Measurements from ENCODE around the gene RHEB. TPM values are rescaled to one million over a fixed set of nuclear protein-coding genes. Genes with fewer than 3 reads are reported as not detected.
A peak's percentile ranks its signal among the peaks of the same experiment; 100 is the strongest.

The RHEB gene
- total and polyA plus RNA-seq, 2 of the 4 experiments (the other 2 are of a cell fraction): 19.7 to 67.2 TPM

GRCh38 chr7:151559557-151560183 lies 40.0 kb upstream of the RHEB start:
- peak overlapping the region; percentile 43 for H4K91ac ChIP-seq (ENCODE audit: insufficient read depth, low read depth, low read length)
- no peak overlapping the region for H3K9ac ChIP-seq (ENCODE audit: low read depth, low read length)
- H3K79me1 ChIP-seq (ENCODE audit: low read depth in 1 of 2, low read length in 2 of 2): peaks cover 0 to 10% of the 10 kb centered on the region in 2 experiments; a peak in 1 of 4 replicates
- peaks cover 8% of the 10 kb centered on the region for H3K9me1 ChIP-seq (ENCODE audit: insufficient read depth, low read length)
- no peaks in the 10 kb centered on the region for H4K20me1 ChIP-seq (ENCODE audit: insufficient read depth, low read length)
- BruUV-seq (replicated peaks): no TSS peak
- H3K36me3 ChIP-seq (ENCODE audit: control insufficient read depth, insufficient read depth, low read length): peaks cover 22% of the 10 kb centered on the region
- H2BK15ac ChIP-seq (ENCODE audit: low read depth, low read length): peak overlapping the region; percentile 53; the same call in 2 of the 3 replicates
- H3K27ac ChIP-seq (ENCODE audit: insufficient read depth, low read length): peak overlapping the region; percentile 64; the same call in 1 of the 2 replicates
- H3K27me3 ChIP-seq (ENCODE audit: control insufficient read depth, insufficient read depth, low read length): no peaks in the 10 kb centered on the region
- no peak overlapping the region for H3K56ac ChIP-seq (ENCODE audit: extremely low read depth, insufficient read depth, low read length)
- TF ChIP-seq RCOR1 (IDR thresholded peaks at IDR 0.05; ENCODE audit: insufficient replicate concordance, low read length): no peak
- no peak for TF ChIP-seq MAZ (IDR thresholded peaks at IDR 0.05; ENCODE audit: borderline replicate concordance, low read depth, low read length)
- no peak for TF ChIP-seq MAFK (IDR thresholded peaks at IDR 0.05; ENCODE audit: low read depth, low read length)
- TF ChIP-seq CHD1 (IDR thresholded peaks at IDR 0.05; ENCODE audit: low read depth, low read length): no peak
- no peak for TF ChIP-seq RAD21 (IDR thresholded peaks at IDR 0.05; ENCODE audit: low read length)
- TF ChIP-seq ELK1 (IDR thresholded peaks at IDR 0.05; ENCODE audit: borderline replicate concordance, low read depth, low read length): no peak
- TF ChIP-seq MXI1 (IDR thresholded peaks at IDR 0.05; ENCODE audit: borderline replicate concordance, low read depth, low read length): no peak
- no peak for TF ChIP-seq CTCF (conservative IDR thresholded peaks at IDR 0.05; ENCODE audit: low read depth, low read length)
- TF ChIP-seq NFE2L2 (IDR thresholded peaks at IDR 0.05; ENCODE audit: low read depth, low read length): no peak
- TF ChIP-seq RFX5 (IDR thresholded peaks at IDR 0.05; ENCODE audit: low read depth, low read length): no peak
- TF ChIP-seq SMC3 (IDR thresholded peaks at IDR 0.05; ENCODE audit: low read depth, low read length): no peak
- TF ChIP-seq POLR2A (IDR thresholded peaks at IDR 0.05; ENCODE audit: low read depth, low read length): no peak
- DNase-seq: no peak
- peak overlapping the region; percentile 73 for H2BK5ac ChIP-seq (ENCODE audit: low read depth, low read length, poor library complexity, severe bottlenecking)
- H2AK9ac ChIP-seq (replicated peaks; ENCODE audit: low read depth, low read length, poor library complexity): no peak overlapping the region
- no peaks in the 10 kb centered on the region for H3K9me3 ChIP-seq (ENCODE audit: control insufficient read depth, insufficient read depth, low read length)
- POLR2A ChIA-PET (ENCODE audit: unreplicated experiment): no interaction called here
- intact Hi-C loops (cut with micrococcal nuclease) (loop anchor here (5.0 to 10.0 kb wide), 2 partner anchors 37 to 75 kb away; no protein-coding TSS in a partner anchor), in situ Hi-C loops (cut with MboI; ENCODE audit: low sequenced_read_pairs) (no loop called here), dilution Hi-C loops (cut with HindIII; ENCODE audit: low sequenced_read_pairs, unreplicated experiment) (no loop called here)
- H4K8ac ChIP-seq (ENCODE audit: low read depth in 2 of 2, low read length in 2 of 2): peak overlapping the region in 1 of 2 experiments; percentile 32; a peak in 1 of 4 replicates
- no peak overlapping the region for H3K4me2 ChIP-seq (ENCODE audit: low read depth, low read length)
- no peak for ATAC-seq (ENCODE audit: low read depth)
- peak overlapping the region; percentile 27; the same call in 1 of the 2 replicates for H2AK5ac ChIP-seq (ENCODE audit: low read depth, low read length)
- H3K18ac ChIP-seq (ENCODE audit: low read depth, low read length): peak overlapping the region; percentile 57
- H3K4me1 ChIP-seq (ENCODE audit: control insufficient read depth, insufficient read depth, low read length): peaks cover 11% of the 10 kb centered on the region
- peak overlapping the region; percentile 85 for H2BK20ac ChIP-seq (ENCODE audit: low read depth, low read length)
- no peak overlapping the region for H2AFZ ChIP-seq (replicated peaks; ENCODE audit: low read length, poor library complexity)
- H4K5ac ChIP-seq (ENCODE audit: low read depth, low read length): peak overlapping the region; percentile 67
- H3K4me3 ChIP-seq (ENCODE audit: insufficient read depth, low read depth, low read length): no peak overlapping the region
- H2BK120ac ChIP-seq (ENCODE audit: low read depth, low read length): peak overlapping the region; percentile 77
- H3K4ac ChIP-seq (ENCODE audit: low read depth, low read length): peak overlapping the region; percentile 38; the same call in 1 of the 2 replicates
- no CpG with 5 or more reads among the region's 5 CpGs for WGBS, 2 experiments (ENCODE audit: extremely low coverage in 2 of 2, insufficient read length in 1 of 2)
- CTCF ChIA-PET: no interaction called here
- no peak overlapping the region for H3K23ac ChIP-seq (ENCODE audit: low read depth, low read length)
- H3K14ac ChIP-seq (replicated peaks; ENCODE audit: low read depth, low read length): no peak overlapping the region
